HFF-Myc (cell line): ENCODE measurements around the gene OXGR1.

Source experiments
- DNase-seq: peaks from one replicate; pipeline ENCODE4 v3.0.0-alpha.2; 2011; ENCODE audit warnings: low read depth; ENCODE audit errors: extremely low read depth
- H3K4me3 ChIP-seq: replicated peaks from 2 replicates; pipeline ENCODE4 v1.5.1; 2011; ENCODE audit warnings: low read depth, mild to moderate bottlenecking, control low read depth, low read length
- CTCF ChIP-seq: IDR thresholded peaks from 2 replicates; pipeline ENCODE4 v1.5.1; 2012; ENCODE audit warnings: mild to moderate bottlenecking, low read depth, low read length, control low read depth; ENCODE audit errors: missing control alignments

The OXGR1 gene

GRCh38 chr13:97017322-97017721 is 23.0 kb upstream of the OXGR1 start:
- no peak for DNase-seq
- TF ChIP-seq CTCF = no peak
- H3K4me3 ChIP-seq = no peak overlapping the region

- H3K4me3 ChIP-seq = no peak overlapping the region
- DNase-seq = no peak
- TF ChIP-seq CTCF = no peak
These were observed 21.5 kb upstream of the OXGR1 start for GRCh38 chr13:97015661-97016350.

GRCh38 chr13:97012251-97013048 is 18.2 kb upstream of the OXGR1 start:
- TF ChIP-seq CTCF = no peak
- H3K4me3 ChIP-seq = no peak overlapping the region
- no peak for DNase-seq

- H3K4me3 ChIP-seq = no peak overlapping the region
- no peak for DNase-seq
- no peak for TF ChIP-seq CTCF
These were observed 17.3 kb upstream of the OXGR1 start for GRCh38 chr13:97011446-97012131.

- no peak for DNase-seq
- TF ChIP-seq CTCF = no peak
- H3K4me3 ChIP-seq = no peak overlapping the region
These were observed 14.4 kb upstream of the OXGR1 start for GRCh38 chr13:97008643-97009042.

- DNase-seq = no peak
- no peak overlapping the region for H3K4me3 ChIP-seq
- no peak for TF ChIP-seq CTCF
These were observed 11.5 kb upstream of the OXGR1 start for GRCh38 chr13:97005625-97006262.
